WTC11 (cell line): ENCODE data around the gene KRT7. TPM values are rescaled to one million over a fixed set of nuclear protein-coding genes. Genes with fewer than 3 reads are reported as not detected.

Source experiments
- ATAC-seq: fragments of 200-7000 bp; cut with Tn5 transposase; 2 replicates; pipeline ENCODE4 v1.10.0; 2021; ENCODE audit warnings: mild to moderate bottlenecking, moderate library complexity
- CTCF ChIA-PET: fragments of 300-600 bp; sonication (Branson Sonifier 250); formaldehyde crosslinking; loops from one replicate; lab custom pipeline; 2021; ENCODE audit warnings: antibody characterized with exemption; lab: Charles Lee
- POLR2A ChIA-PET: fragments of 350-600 bp; sonication (Branson Sonifier 250); formaldehyde crosslinking; loops from one replicate; lab custom pipeline; 2021; ENCODE audit warnings: antibody characterized with exemption; lab: Charles Lee
- DNase-seq: peaks from one replicate; pipeline ENCODE4 v3.0.0; 2021; ENCODE audit warnings: low spot score
- H3K27ac Mint-ChIP-seq: 2 replicates; pipeline ENCODE4 v1.8.0; 2021; ENCODE audit warnings: mixed read lengths
- H3K27me3 Mint-ChIP-seq: 2 replicates; pipeline ENCODE4 v1.8.0; 2021; ENCODE audit warnings: low read depth, mild to moderate bottlenecking, moderate library complexity, mixed read lengths
- H3K36me3 Mint-ChIP-seq: 2 replicates; pipeline ENCODE4 v1.8.0; 2021; ENCODE audit warnings: mixed read lengths
- H3K4me1 Mint-ChIP-seq: 2 replicates; pipeline ENCODE4 v1.8.0; 2022; ENCODE audit warnings: mixed read lengths
- H3K4me3 Mint-ChIP-seq: 2 replicates; pipeline ENCODE4 v1.8.0; 2021; ENCODE audit warnings: mild to moderate bottlenecking, moderate library complexity, mixed read lengths
- H3K9me3 Mint-ChIP-seq: 2 replicates; pipeline ENCODE4 v1.8.0; 2021; ENCODE audit warnings: mixed read lengths
- CBFB ChIP-seq: sonication (generic); formaldehyde crosslinking; IDR thresholded peaks from 2 replicates; pipeline ENCODE4 v1.8.1; 2022; ENCODE audit warnings: mild to moderate bottlenecking, low read depth, missing genetic modification reagents
- CDX4 ChIP-seq: fragments of 250-450 bp; sonication (Bioruptor Pico); IDR thresholded peaks from 2 replicates; pipeline ENCODE4 v1.9.0; 2021; ENCODE audit warnings: moderate library complexity, mild to moderate bottlenecking, inconsistent platforms, borderline replicate concordance
- CTCF ChIP-seq: fragments of 200-600 bp; IDR thresholded peaks from 2 replicates; pipeline ENCODE4 v1.8.0; 2022; ENCODE audit warnings: antibody characterized with exemption
- ELF4 ChIP-seq: sonication (generic); formaldehyde crosslinking; IDR thresholded peaks from 2 replicates; pipeline ENCODE4 v1.8.1; 2022; ENCODE audit warnings: low read depth, mild to moderate bottlenecking, moderate library complexity, missing genetic modification reagents
- EMX1 ChIP-seq: fragments of 250-450 bp; sonication (Bioruptor Pico); IDR thresholded peaks from 2 replicates; pipeline ENCODE4 v1.8.0; 2021; ENCODE audit warnings: mild to moderate bottlenecking
- FOXJ3 ChIP-seq: sonication (generic); formaldehyde crosslinking; IDR thresholded peaks from 2 replicates; pipeline ENCODE4 v1.9.0; 2021; ENCODE audit warnings: missing genetic modification reagents, mild to moderate bottlenecking, borderline replicate concordance
- FOXP4 ChIP-seq: sonication (generic); formaldehyde crosslinking; IDR thresholded peaks from 2 replicates; pipeline ENCODE4 v1.8.0; 2022; ENCODE audit warnings: mild to moderate bottlenecking, missing genetic modification reagents
- GABPB1 ChIP-seq: sonication (generic); formaldehyde crosslinking; IDR thresholded peaks from 2 replicates; pipeline ENCODE4 v1.8.1; 2023; ENCODE audit warnings: mild to moderate bottlenecking, missing genetic modification reagents
- GRHL2 ChIP-seq: fragments of 250-450 bp; sonication (Bioruptor Pico); IDR thresholded peaks from 2 replicates; pipeline ENCODE4 v1.8.0; 2022; ENCODE audit warnings: mild to moderate bottlenecking, moderate library complexity; ENCODE audit not compliant: insufficient replicate concordance, severe bottlenecking
- GTF2I ChIP-seq: fragments of 250-450 bp; sonication (Bioruptor Pico); conservative IDR thresholded peaks from 2 replicates; pipeline ENCODE4 v1.4.0; 2021; ENCODE audit warnings: mild to moderate bottlenecking
- HMGA2 ChIP-seq: fragments of 250-450 bp; sonication (Bioruptor Pico); IDR thresholded peaks from 2 replicates; pipeline ENCODE4 v1.4.0; 2021; ENCODE audit warnings: mild to moderate bottlenecking, moderate library complexity
- KAT7 ChIP-seq: sonication (generic); formaldehyde crosslinking; IDR thresholded peaks from 2 replicates; pipeline ENCODE4 v1.8.1; 2023; ENCODE audit warnings: missing genetic modification reagents, mild to moderate bottlenecking, borderline replicate concordance
- MAX ChIP-seq: sonication (generic); formaldehyde crosslinking; IDR thresholded peaks from 2 replicates; pipeline ENCODE4 v1.8.0; 2022; ENCODE audit warnings: mild to moderate bottlenecking, missing genetic modification reagents
- MLX ChIP-seq: sonication (generic); formaldehyde crosslinking; IDR thresholded peaks from 2 replicates; pipeline ENCODE4 v1.8.1; 2023; ENCODE audit warnings: mild to moderate bottlenecking, missing genetic modification reagents, moderate library complexity
- MYBL2 ChIP-seq: sonication (generic); formaldehyde crosslinking; IDR thresholded peaks from 2 replicates; pipeline ENCODE4 v1.8.1; 2023; ENCODE audit warnings: mild to moderate bottlenecking, moderate library complexity, missing genetic modification reagents
- OVOL2 ChIP-seq: fragments of 250-450 bp; sonication (Bioruptor Pico); IDR thresholded peaks from 2 replicates; pipeline ENCODE4 v1.9.0; 2021; ENCODE audit warnings: mild to moderate bottlenecking, borderline replicate concordance
- PRRX2 ChIP-seq: fragments of 250-450 bp; sonication (Bioruptor Pico); IDR thresholded peaks from 2 replicates; pipeline ENCODE4 v1.8.0; 2021; ENCODE audit warnings: mild to moderate bottlenecking
- SP1 ChIP-seq: sonication (generic); formaldehyde crosslinking; conservative IDR thresholded peaks from 2 replicates; pipeline ENCODE4 v1.8.1; 2022; ENCODE audit warnings: missing genetic modification reagents
- STAT6 ChIP-seq: sonication (generic); formaldehyde crosslinking; conservative IDR thresholded peaks from 2 replicates; pipeline ENCODE4 v1.8.1; 2023; ENCODE audit warnings: mild to moderate bottlenecking, low read depth, missing genetic modification reagents, moderate library complexity
- TEAD1 ChIP-seq: sonication (generic); formaldehyde crosslinking; IDR thresholded peaks from 2 replicates; pipeline ENCODE4 v1.8.0; 2022; ENCODE audit warnings: mild to moderate bottlenecking, missing genetic modification reagents
- USF1 ChIP-seq: sonication (generic); formaldehyde crosslinking; IDR thresholded peaks from 2 replicates; pipeline ENCODE4 v1.8.0; 2022; ENCODE audit warnings: mild to moderate bottlenecking, missing genetic modification reagents
- ZBTB21 ChIP-seq: sonication (generic); formaldehyde crosslinking; IDR thresholded peaks from 2 replicates; pipeline ENCODE4 v1.8.1; 2023; ENCODE audit warnings: mild to moderate bottlenecking, missing genetic modification reagents, borderline replicate concordance
- ZNF219 ChIP-seq: sonication (generic); formaldehyde crosslinking; IDR thresholded peaks from 2 replicates; pipeline ENCODE4 v1.8.0; 2023; ENCODE audit warnings: missing genetic modification reagents, mild to moderate bottlenecking, borderline replicate concordance
- ZNF232 ChIP-seq: sonication (generic); formaldehyde crosslinking; IDR thresholded peaks from 2 replicates; pipeline ENCODE4 v1.8.0; 2022; ENCODE audit warnings: mild to moderate bottlenecking, missing genetic modification reagents
- ZNF263 ChIP-seq: sonication (generic); formaldehyde crosslinking; IDR thresholded peaks from 2 replicates; pipeline ENCODE4 v1.8.1; 2022; ENCODE audit warnings: low read depth, mild to moderate bottlenecking, moderate library complexity, missing genetic modification reagents
- total RNA-seq: library from RNA; stranded (reverse); gene quantifications from 3 replicates; pipeline ENCODE4 v1.2.3, GENCODE V29; 2021

The KRT7 gene
- total RNA-seq, 1 experiment from 2014 or later = 10.6 TPM

GRCh38 chr12:52212701-52213563, 20.1 kb upstream of the KRT7 start (continued):
- TF ChIP-seq FOXP4 (CRISPR knock-in tag) (no peak), ZNF232 (CRISPR knock-in tag) (no peak), CBFB (CRISPR knock-in tag) (no peak)

GRCh38 chr12:52213564-52214420, 19.3 kb upstream of the KRT7 start:
- peak; percentile 86 for ATAC-seq
- Mint-ChIP-seq H3K36me3 (no peaks in the 10 kb centered on the region), H3K4me3 (no peak overlapping the region), H3K27me3 (no peaks in the 10 kb centered on the region), H3K27ac (no peak overlapping the region), H3K4me1 (peaks cover 12% of the 10 kb centered on the region), H3K9me3 (no peaks in the 10 kb centered on the region)
- TF ChIP-seq EMX1 (CRISPR knock-in tag) (no peak), CTCF (peak; percentile 81), KAT7 (no peak), GRHL2 (CRISPR knock-in tag) (no peak), ZNF263 (CRISPR knock-in tag) (no peak), SP1 (no peak), ELF4 (CRISPR knock-in tag) (no peak), USF1 (CRISPR knock-in tag) (no peak), HMGA2 (CRISPR knock-in tag) (no peak), MAX (CRISPR knock-in tag) (peak; percentile 49; the same call in 1 of the 2 replicates), MLX (CRISPR knock-in tag) (no peak), TEAD1 (CRISPR knock-in tag) (peak; percentile 42; the same call in 1 of the 2 replicates), PRRX2 (CRISPR knock-in tag) (no peak), MYBL2 (CRISPR knock-in tag) (no peak), GTF2I (CRISPR knock-in tag) (no peak), OVOL2 (CRISPR knock-in tag) (no peak), GABPB1 (CRISPR knock-in tag) (no peak), CDX4 (CRISPR knock-in tag) (no peak), FOXJ3 (CRISPR knock-in tag) (no peak), STAT6 (CRISPR knock-in tag) (no peak), ZNF219 (CRISPR knock-in tag) (no peak), ZBTB21 (CRISPR knock-in tag) (no peak)
- DNase-seq = peak; percentile 96
- POLR2A ChIA-PET = no interaction called here
- CTCF ChIA-PET = interaction anchor here (0.6 to 7.8 kb wide), 46 partner anchors 8 to 666 kb away, joined by 3 to 60 read pairs (median 5); partner anchors contain the start of genes KRT77 and KRT80
